SK-N-SH (cell line): ENCODE results near the gene S100A10. TPM values are rescaled to one million over a fixed set of nuclear protein-coding genes. Genes with fewer than 3 reads are reported as not detected.

Experiments used
- ELF1 ChIP-seq: IDR thresholded peaks from 2 replicates; pipeline ENCODE4 v1.4.0; 2012
- EP300 ChIP-seq, 2 experiments: IDR thresholded peaks; 2 replicates each; pipeline versions ENCODE4 v1.4.0 to v1.6.1; 2012; ENCODE audit warnings: borderline replicate concordance in 1 of 2, low read depth in 1 of 2, low read length in 1 of 2
- EZH2phosphoT487 ChIP-seq: fragments of 200-600 bp; sonication (generic); IDR thresholded peaks from 2 replicates; pipeline ENCODE4 v1.6.1; 2017; ENCODE audit warnings: low read depth, mixed run types, mild to moderate bottlenecking, antibody characterized with exemption, moderate library complexity, borderline replicate concordance
- FOSL2 ChIP-seq: IDR thresholded peaks from 2 replicates; pipeline ENCODE4 v1.4.0; 2012; ENCODE audit warnings: low read depth, mild to moderate bottlenecking, moderate library complexity, borderline replicate concordance
- FOXM1 ChIP-seq: IDR thresholded peaks from 2 replicates; pipeline ENCODE4 v1.4.0; 2012; ENCODE audit warnings: low read depth, mild to moderate bottlenecking
- GABPA ChIP-seq: IDR thresholded peaks from 2 replicates; pipeline ENCODE4 v1.4.0; 2012; ENCODE audit warnings: low read depth, mild to moderate bottlenecking
- GATA2 ChIP-seq: sonication (generic); formaldehyde crosslinking; IDR thresholded peaks from 2 replicates; pipeline ENCODE4 v1.5.0; 2020; ENCODE audit warnings: mild to moderate bottlenecking, missing genetic modification reagents
- IRF3 ChIP-seq: fragments of 150-350 bp; IDR thresholded peaks from 2 replicates; pipeline ENCODE4 v1.6.1; 2016; ENCODE audit warnings: mild to moderate bottlenecking, low read depth, low read length
- JUND ChIP-seq: IDR thresholded peaks from 2 replicates; pipeline ENCODE4 v1.4.0; 2012
- MAX ChIP-seq: IDR thresholded peaks from 2 replicates; pipeline ENCODE4 v1.4.0; 2012; ENCODE audit warnings: low read depth
- MEF2A ChIP-seq: IDR thresholded peaks from 2 replicates; pipeline ENCODE4 v1.4.0; 2012; ENCODE audit warnings: low read depth, borderline replicate concordance
- NFIC ChIP-seq: IDR thresholded peaks from 2 replicates; pipeline ENCODE4 v1.4.0; 2012; ENCODE audit warnings: borderline replicate concordance
- NRF1 ChIP-seq: IDR thresholded peaks from 2 replicates; pipeline ENCODE4 v1.6.1; 2012; ENCODE audit warnings: low read depth, mild to moderate bottlenecking, low read length
- PBX3 ChIP-seq: IDR thresholded peaks from 2 replicates; pipeline ENCODE4; 2012
- POLR2AphosphoS5 ChIP-seq: IDR thresholded peaks from 2 replicates; pipeline ENCODE4 v1.6.1; 2012; ENCODE audit warnings: low read depth, low read length
- RAD21 ChIP-seq: IDR thresholded peaks from 2 replicates; pipeline ENCODE4 v1.6.1; 2012; ENCODE audit warnings: mild to moderate bottlenecking, low read length
- RCOR1 ChIP-seq: fragments of 150-350 bp; IDR thresholded peaks from 2 replicates; pipeline ENCODE4 v1.6.1; 2017; ENCODE audit warnings: antibody characterized with exemption, low read length
- RFX5 ChIP-seq: IDR thresholded peaks from 2 replicates; pipeline ENCODE4 v1.6.1; 2012; ENCODE audit warnings: mild to moderate bottlenecking, improper control_type of control experiment, low read length
- RXRA ChIP-seq: IDR thresholded peaks from 2 replicates; pipeline ENCODE4 v1.4.0; 2012; ENCODE audit warnings: low read depth, mild to moderate bottlenecking, borderline replicate concordance
- SIN3A ChIP-seq: IDR thresholded peaks from 2 replicates; pipeline ENCODE4 v1.6.1; 2012; ENCODE audit warnings: low read depth, mild to moderate bottlenecking, low read length, moderate library complexity, borderline replicate concordance
- SMC3 ChIP-seq: IDR thresholded peaks from 2 replicates; pipeline ENCODE4 v1.6.1; 2012; ENCODE audit warnings: low read depth, low read length, improper control_type of control experiment
- TAF1 ChIP-seq: IDR thresholded peaks from 2 replicates; pipeline ENCODE4 v1.6.1; 2012; ENCODE audit warnings: low read depth, mild to moderate bottlenecking, low read length, moderate library complexity, borderline replicate concordance
- TCF12 ChIP-seq: IDR thresholded peaks from 2 replicates; pipeline ENCODE4 v1.4.0; 2012
- USF1 ChIP-seq: IDR thresholded peaks from 2 replicates; pipeline ENCODE4 v1.4.0; 2012; ENCODE audit warnings: low read depth, borderline replicate concordance
- USF2 ChIP-seq: fragments of 150-350 bp; IDR thresholded peaks from 2 replicates; pipeline ENCODE4 v1.6.1; 2017; ENCODE audit warnings: antibody characterized with exemption, low read length, low read depth, borderline replicate concordance
- YY1 ChIP-seq: IDR thresholded peaks from 2 replicates; pipeline ENCODE4 v1.4.0; 2012; ENCODE audit warnings: low read depth, mild to moderate bottlenecking
- ZBTB33 ChIP-seq: IDR thresholded peaks from 2 replicates; pipeline ENCODE4 v1.4.0; 2012; ENCODE audit warnings: low read depth, borderline replicate concordance
- polyA plus RNA-seq, 3 experiments: library from polyadenylated mRNA; depleted of rRNA; stranded (reverse); fragments of >200 nt; gene quantifications; 2 replicates each; pipeline ENCODE4 v1.2.3, GENCODE V29; 2012

The S100A10 gene
- polyA plus RNA-seq, 1 of the 3 experiments (the other 2 are of a cell fraction) = 161 TPM

GRCh38 chr1:152036267-152037216 lies 42.9 kb upstream of the S100A10 start, which contains the start of gene S100A11 (continued):
- TF ChIP-seq RXRA = no peak
- TF ChIP-seq SMC3 = no peak
- no peak for TF ChIP-seq IRF3
- no peak for TF ChIP-seq USF1
- TF ChIP-seq TCF12 = no peak
- no peak for TF ChIP-seq GATA2 (CRISPR knock-in tag)
- TF ChIP-seq SIN3A = peak; percentile 85; the same call in 1 of the 2 replicates
- no peak for TF ChIP-seq YY1
- TF ChIP-seq JUND = no peak
- TF ChIP-seq NFIC = no peak
- TF ChIP-seq EP300 (IDR thresholded peaks at IDR 0.05; ENCODE audit: borderline replicate concordance in 1 of 2, low read depth in 1 of 2, low read length in 1 of 2) = no peak
- no peak for TF ChIP-seq ZBTB33
- no peak for TF ChIP-seq RCOR1
- no peak for TF ChIP-seq PBX3
- TF ChIP-seq FOSL2 = no peak
- peak; percentile 91 for TF ChIP-seq TAF1
- no peak for TF ChIP-seq RAD21
- TF ChIP-seq USF2 = no peak
- TF ChIP-seq MAX = peak; percentile 78
- no peak for TF ChIP-seq EZH2phosphoT487
- no peak for TF ChIP-seq FOXM1
- no peak for TF ChIP-seq GABPA
- TF ChIP-seq MEF2A = no peak
- TF ChIP-seq NRF1 = peak; percentile 22; the same call in 1 of the 2 replicates
- peak; percentile 97 for TF ChIP-seq POLR2AphosphoS5
- TF ChIP-seq RFX5 = no peak
- no peak for TF ChIP-seq ELF1
